ENCODE measurements around the gene CNOT11. TPM values are rescaled to one million over a fixed set of nuclear protein-coding genes. Genes with fewer than 3 reads are reported as not detected.

The CNOT11 gene
- total RNA-seq, 1 donor from 2014 or later, result 38.3 TPM

DNA sequence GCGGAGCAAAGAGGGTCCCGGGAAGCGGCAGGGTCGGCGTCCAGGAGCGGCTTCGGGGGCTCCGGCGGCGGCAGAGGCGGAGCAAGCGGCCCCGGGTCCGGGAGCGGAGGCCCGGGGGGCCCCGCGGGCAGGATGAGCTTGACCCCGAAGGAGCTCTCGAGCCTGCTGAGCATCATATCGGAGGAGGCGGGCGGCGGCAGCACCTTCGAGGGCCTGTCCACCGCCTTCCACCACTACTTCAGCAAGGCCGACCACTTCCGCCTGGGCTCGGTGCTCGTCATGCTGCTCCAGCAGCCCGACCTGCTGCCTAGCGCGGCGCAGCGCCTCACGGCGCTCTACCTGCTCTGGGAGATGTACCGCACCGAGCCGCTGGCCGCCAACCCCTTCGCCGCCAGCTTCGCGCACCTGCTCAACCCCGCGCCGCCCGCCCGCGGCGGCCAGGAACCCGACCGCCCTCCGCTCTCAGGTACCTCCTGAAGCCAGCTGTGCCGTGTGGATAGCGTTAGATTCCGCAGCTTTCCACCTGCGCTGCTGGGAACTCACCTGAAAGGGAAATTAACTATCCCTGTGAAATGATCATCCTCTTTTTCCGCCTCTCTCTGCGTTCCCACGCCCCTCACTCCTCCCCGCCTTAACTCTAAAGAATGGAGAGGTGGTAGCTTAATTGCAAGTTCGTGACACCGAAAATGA lies 472 bp downstream of the CNOT11 start:
- Mint-ChIP-seq H3K27me3 (ENCODE audit: low read depth) (no peaks in the 10 kb centered on the region), H3K36me3 (peaks cover 7% of the 10 kb centered on the region), H3K27ac (peak overlapping the region; percentile 97), H3K4me1 (peaks cover 30% of the 10 kb centered on the region), H3K4me3 (peak overlapping the region; percentile 90), H3K9me3 (no peaks in the 10 kb centered on the region)
- peak in 1 of 2 experiments; percentile 44 for DNase-seq (ENCODE audit: low spot score in 2 of 2, unreplicated experiment in 2 of 2)
- TF ChIP-seq, protein P1, sequence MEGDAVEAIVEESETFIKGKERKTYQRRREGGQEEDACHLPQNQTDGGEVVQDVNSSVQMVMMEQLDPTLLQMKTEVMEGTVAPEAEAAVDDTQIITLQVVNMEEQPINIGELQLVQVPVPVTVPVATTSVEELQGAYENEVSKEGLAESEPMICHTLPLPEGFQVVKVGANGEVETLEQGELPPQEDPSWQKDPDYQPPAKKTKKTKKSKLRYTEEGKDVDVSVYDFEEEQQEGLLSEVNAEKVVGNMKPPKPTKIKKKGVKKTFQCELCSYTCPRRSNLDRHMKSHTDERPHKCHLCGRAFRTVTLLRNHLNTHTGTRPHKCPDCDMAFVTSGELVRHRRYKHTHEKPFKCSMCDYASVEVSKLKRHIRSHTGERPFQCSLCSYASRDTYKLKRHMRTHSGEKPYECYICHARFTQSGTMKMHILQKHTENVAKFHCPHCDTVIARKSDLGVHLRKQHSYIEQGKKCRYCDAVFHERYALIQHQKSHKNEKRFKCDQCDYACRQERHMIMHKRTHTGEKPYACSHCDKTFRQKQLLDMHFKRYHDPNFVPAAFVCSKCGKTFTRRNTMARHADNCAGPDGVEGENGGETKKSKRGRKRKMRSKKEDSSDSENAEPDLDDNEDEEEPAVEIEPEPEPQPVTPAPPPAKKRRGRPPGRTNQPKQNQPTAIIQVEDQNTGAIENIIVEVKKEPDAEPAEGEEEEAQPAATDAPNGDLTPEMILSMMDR (IDR thresholded peaks at IDR 0.05; ENCODE audit: unreplicated experiment), result no peak

DNA sequence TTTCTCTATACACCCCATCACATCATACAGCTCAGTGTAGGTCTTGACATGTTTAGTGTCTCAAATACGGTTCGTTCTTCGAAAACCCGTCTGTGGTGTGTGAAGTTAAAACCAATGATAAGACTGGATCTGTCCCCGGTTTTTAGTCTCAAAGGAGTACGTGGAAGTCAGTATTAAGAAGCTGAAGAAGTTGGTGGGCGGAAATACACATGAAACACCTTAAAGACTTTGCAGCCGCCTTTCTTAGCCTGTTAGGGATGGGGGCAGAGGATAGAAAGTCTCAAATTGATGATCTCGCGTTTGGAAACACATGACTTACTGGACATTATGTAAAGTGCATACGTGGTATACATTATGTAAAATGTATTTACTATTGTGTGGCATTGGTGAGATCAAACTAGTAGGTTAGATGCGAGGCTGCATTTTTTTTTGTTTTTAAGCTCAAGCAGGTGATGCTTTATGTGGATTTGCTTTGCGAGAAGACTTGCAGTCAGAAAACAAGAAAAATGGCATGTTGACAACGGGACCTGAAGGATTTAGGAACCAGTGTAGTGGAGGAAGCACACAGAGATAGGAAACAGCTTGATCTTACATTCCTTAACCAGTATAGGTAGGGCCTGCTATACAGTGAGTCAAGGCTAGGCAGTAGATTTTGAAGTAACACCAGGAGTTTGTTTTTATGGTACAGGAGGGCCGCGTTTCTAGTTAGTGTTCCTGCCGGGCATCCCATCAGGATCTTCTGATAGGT lies 1.2 kb downstream of the CNOT11 start:
- TF ChIP-seq, protein P1 (IDR thresholded peaks at IDR 0.05; ENCODE audit: unreplicated experiment), result no peak
- Mint-ChIP-seq H3K4me1 (peaks cover 30% of the 10 kb centered on the region), H3K27ac (peak overlapping the region; percentile 94), H3K4me3 (peak overlapping the region; percentile 90), H3K9me3 (no peaks in the 10 kb centered on the region), H3K36me3 (peaks cover 11% of the 10 kb centered on the region), H3K27me3 (ENCODE audit: low read depth) (no peaks in the 10 kb centered on the region)
- no peak for DNase-seq (ENCODE audit: low spot score in 2 of 2, unreplicated experiment in 2 of 2)

DNA sequence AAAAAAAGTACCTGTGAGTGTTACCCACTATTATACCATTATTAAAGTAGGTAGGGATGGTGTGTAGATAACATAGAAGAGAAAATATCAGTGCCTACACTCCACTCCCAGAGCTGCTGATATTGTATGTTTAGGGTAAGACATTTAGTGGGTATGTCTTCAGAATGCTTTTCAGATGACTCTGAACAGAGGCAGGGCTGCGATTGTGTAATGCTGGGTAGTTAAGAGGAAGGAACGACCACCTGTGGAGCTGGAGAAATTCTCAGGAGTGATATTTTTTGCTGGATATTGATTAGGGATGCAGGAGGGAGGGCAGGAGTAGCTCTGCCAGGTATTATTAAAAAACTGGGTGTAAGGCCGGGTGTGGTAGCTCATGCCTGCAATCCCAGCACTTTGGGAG lies 2.8 kb downstream of the CNOT11 start:
- peaks cover 30% of the 10 kb centered on the region for H3K4me1 Mint-ChIP-seq
- H3K9me3 Mint-ChIP-seq, result peaks cover 3% of the 10 kb centered on the region
- DNase-seq (ENCODE audit: low spot score in 2 of 2, unreplicated experiment in 2 of 2), result no peak
- no peaks in the 10 kb centered on the region for H3K27me3 Mint-ChIP-seq (ENCODE audit: low read depth)
- H3K36me3 Mint-ChIP-seq, result peaks cover 16% of the 10 kb centered on the region
- H3K27ac Mint-ChIP-seq, result peak overlapping the region; percentile 13
- TF ChIP-seq, protein P1 (IDR thresholded peaks at IDR 0.05; ENCODE audit: unreplicated experiment), result no peak
- H3K4me3 Mint-ChIP-seq, result no peak overlapping the region

DNA sequence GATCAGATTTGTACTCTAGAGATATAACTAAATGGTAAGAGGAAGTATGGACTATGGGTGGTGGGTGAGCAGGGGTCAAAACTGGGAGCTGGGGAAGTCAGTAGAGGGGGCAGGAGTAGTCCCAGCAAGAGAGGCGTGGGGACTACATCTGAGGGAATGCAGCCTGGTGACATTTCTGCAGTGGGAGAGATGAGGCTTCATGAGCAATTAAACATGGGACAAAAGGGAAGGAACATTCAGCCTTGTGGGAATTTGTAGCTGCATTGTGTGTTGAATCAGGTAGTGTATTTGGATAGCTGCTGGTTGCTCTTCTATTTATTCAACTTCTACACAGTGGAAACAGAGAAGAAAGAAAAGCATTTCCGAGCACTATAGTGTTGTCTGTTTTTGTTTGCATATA lies 3.6 kb downstream of the CNOT11 start:
- Mint-ChIP-seq H3K27ac (no peak overlapping the region), H3K36me3 (peaks cover 16% of the 10 kb centered on the region), H3K4me3 (no peak overlapping the region)

DNA sequence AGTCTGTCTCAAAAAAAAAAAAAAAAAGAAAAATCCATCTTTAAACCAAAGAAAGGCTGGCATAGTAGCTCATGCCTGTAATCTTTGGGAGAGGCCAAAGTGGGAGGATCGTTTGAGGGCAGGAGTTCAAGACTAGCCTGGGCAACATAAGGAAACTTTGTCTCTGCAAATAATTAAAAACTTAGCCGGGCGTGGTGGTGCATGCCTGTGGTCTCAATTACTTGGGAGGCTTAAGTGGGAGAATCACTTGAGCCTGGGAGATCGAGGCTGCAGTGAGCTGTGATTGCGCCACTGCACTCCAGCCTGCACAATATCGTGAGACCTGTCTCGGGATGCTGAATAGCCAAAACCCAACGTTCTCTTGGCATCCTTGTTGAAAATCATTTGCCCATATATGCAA lies 6.1 kb downstream of the CNOT11 start:
- TF ChIP-seq, protein P1 (IDR thresholded peaks at IDR 0.05; ENCODE audit: unreplicated experiment), result no peak
- Mint-ChIP-seq H3K27ac (no peak overlapping the region), H3K27me3 (ENCODE audit: low read depth) (no peaks in the 10 kb centered on the region), H3K4me1 (peaks cover 18% of the 10 kb centered on the region), H3K36me3 (peaks cover 24% of the 10 kb centered on the region), H3K4me3 (no peak overlapping the region), H3K9me3 (peaks cover 3% of the 10 kb centered on the region)
- no peak for DNase-seq (ENCODE audit: low spot score in 2 of 2, unreplicated experiment in 2 of 2)

More for the DNA sequence above, 3.6 kb downstream of the CNOT11 start:
- DNase-seq (ENCODE audit: low spot score in 2 of 2, unreplicated experiment in 2 of 2), result no peak
- TF ChIP-seq, protein P1 (IDR thresholded peaks at IDR 0.05; ENCODE audit: unreplicated experiment), result no peak
- Mint-ChIP-seq H3K27me3 (ENCODE audit: low read depth) (no peaks in the 10 kb centered on the region), H3K9me3 (peaks cover 3% of the 10 kb centered on the region), H3K4me1 (peaks cover 27% of the 10 kb centered on the region)
